Muscle of leg (tissue), 11 donors: ENCODE results near the gene MRRF. TPM values are rescaled to one million over a fixed set of nuclear protein-coding genes. Genes with fewer than 3 reads are reported as not detected.
A peak's percentile ranks its signal among the peaks of the same experiment; 100 is the strongest.
"Not testable (repeated sequence)": the region's sequence is repeated elsewhere in the genome, so short reads cannot be mapped to it uniquely, and the experiment has no call there.

ENCODE experiments used
- DNase-seq: peaks from one replicate; pipeline ENCODE4 v3.0.0; 2013
- H3K27ac ChIP-seq: one replicate; pipeline ENCODE4 v1.5.1; 2013; ENCODE audit warnings: mild to moderate bottlenecking, low read length, control low read depth
- H3K27me3 ChIP-seq: one replicate; pipeline ENCODE4 v1.6.1; 2013; ENCODE audit warnings: low read length; ENCODE audit not compliant: control insufficient read depth, insufficient read depth
- H3K36me3 ChIP-seq: one replicate; pipeline ENCODE4 v1.6.1; 2013; ENCODE audit warnings: low read length; ENCODE audit not compliant: control insufficient read depth, insufficient read depth
- H3K4me1 ChIP-seq: one replicate; pipeline ENCODE4 v1.6.1; 2013; ENCODE audit warnings: low read length; ENCODE audit not compliant: control insufficient read depth, insufficient read depth
- H3K4me3 ChIP-seq: one replicate; pipeline ENCODE4 v1.5.1; 2013; ENCODE audit warnings: low read length, control low read depth
- H3K9me3 ChIP-seq: replicated peaks from 2 replicates; pipeline ENCODE4 v1.6.1; 2013; ENCODE audit warnings: low read depth, low read length; ENCODE audit not compliant: control insufficient read depth
- WGBS: methylation state at CpG from one replicate; pipeline ENCODE4 v1.1.5; 2013; ENCODE audit warnings: missing lambda C conversion rate; ENCODE audit not compliant: insufficient coverage; 5-methylcytosine and 5-hydroxymethylcytosine counted together
- polyA plus RNA-seq, 8 donors: library from polyadenylated mRNA; unstranded; fragments of 120-200 nt; gene quantifications; one replicate each; pipeline versions ENCODE4 v1.2.1 to v1.2.3, GENCODE V29; 2013; ENCODE audit warnings: inconsistent platforms in 1 of 8, low replicate concordance in 1 of 8; ENCODE audit not compliant: insufficient read length in 8 of 8, insufficient read depth in 1 of 8
- total RNA-seq: library from RNA; stranded (reverse); fragments of 120-200 nt; gene quantifications from one replicate; pipeline ENCODE4 v1.2.4, GENCODE V29; 2013

Gene MRRF
- total and polyA plus RNA-seq, 9 donors = 24.2 to 31.3 (median 27.4) TPM

DNA sequence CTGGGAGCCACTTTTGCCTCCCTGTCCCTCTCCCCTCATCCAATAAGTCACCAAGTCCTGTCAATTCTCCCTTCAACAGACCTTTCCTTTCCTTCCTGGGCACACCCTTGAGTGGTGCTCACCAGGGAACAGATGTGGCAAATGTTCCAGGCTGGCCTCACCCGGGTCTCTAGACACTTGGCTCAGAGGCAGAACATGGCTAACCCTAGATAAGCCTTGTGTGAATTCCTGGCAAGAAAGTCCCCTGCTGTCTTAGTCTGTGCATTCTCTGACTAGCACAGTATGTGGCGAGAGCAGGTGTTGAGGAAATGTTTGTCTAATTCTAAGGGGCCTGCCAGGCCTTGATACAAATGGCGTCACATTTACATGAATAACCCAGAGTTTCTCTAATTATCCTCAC lies 64.9 kb downstream of the MRRF start:
- H3K36me3 ChIP-seq = peaks cover 9% of the 10 kb centered on the region
- H3K27ac ChIP-seq = no peak overlapping the region
- no peak overlapping the region for H3K4me3 ChIP-seq
- WGBS = 57% methylated on average over 3 of the region's 3 CpGs
- no peaks in the 10 kb centered on the region for H3K27me3 ChIP-seq
- H3K9me3 ChIP-seq = no peaks in the 10 kb centered on the region
- peak; percentile 53 for DNase-seq
- peaks cover 37% of the 10 kb centered on the region for H3K4me1 ChIP-seq

DNA sequence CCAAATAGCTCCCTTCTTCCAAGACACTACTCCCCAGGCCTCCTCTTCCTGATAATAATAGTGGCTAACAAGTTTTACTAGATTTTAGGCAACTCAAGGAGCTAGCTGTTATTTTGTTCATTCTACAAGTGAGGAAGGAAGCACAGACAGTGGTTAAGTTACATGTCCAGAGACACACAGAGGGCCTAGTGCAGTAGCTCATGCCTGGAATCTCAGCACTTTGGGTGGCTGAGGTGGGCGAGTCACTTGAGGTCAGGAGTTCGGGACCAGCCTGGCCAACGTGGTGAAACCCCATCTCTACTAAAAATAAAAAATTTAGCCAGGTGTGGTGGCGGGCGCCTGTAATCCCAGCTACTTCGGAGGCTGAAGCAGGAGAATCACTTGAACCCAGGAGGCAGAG lies 65.8 kb downstream of the MRRF start:
- not testable (repeated sequence) for H3K36me3 ChIP-seq, H3K27ac ChIP-seq, H3K4me3 ChIP-seq, DNase-seq, H3K9me3 ChIP-seq, H3K27me3 ChIP-seq
- WGBS = 87% methylated on average over 3 of the region's 6 CpGs
- peaks cover 37% of the 10 kb centered on the region for H3K4me1 ChIP-seq

DNA sequence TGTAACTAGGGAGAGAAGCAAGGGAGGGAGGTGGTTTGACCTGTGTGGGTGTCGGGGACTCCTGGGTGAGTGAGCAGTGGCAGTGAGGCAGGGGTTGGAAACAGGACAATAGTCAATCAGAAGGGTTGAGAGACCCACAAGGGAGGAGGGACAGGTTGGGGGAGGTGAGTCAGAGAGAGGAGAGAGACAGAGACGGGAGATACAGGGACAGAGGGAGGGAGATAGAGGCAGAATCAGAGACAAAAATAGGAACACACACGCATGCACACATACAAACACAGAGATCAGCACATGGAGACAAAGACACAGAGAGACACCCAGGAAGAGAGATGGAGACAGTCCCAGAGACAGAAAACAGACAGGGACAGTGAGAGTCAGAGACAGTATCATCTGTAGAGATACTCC lies 66.8 kb downstream of the MRRF start:
- no peaks in the 10 kb centered on the region for H3K9me3 ChIP-seq
- H3K4me1 ChIP-seq = peaks cover 37% of the 10 kb centered on the region
- DNase-seq = no peak
- H3K4me3 ChIP-seq = no peak overlapping the region
- 80% methylated on average over 1 of the region's 3 CpGs for WGBS
- no peaks in the 10 kb centered on the region for H3K36me3 ChIP-seq
- H3K27ac ChIP-seq = no peak overlapping the region
- H3K27me3 ChIP-seq = peaks cover 1% of the 10 kb centered on the region

DNA sequence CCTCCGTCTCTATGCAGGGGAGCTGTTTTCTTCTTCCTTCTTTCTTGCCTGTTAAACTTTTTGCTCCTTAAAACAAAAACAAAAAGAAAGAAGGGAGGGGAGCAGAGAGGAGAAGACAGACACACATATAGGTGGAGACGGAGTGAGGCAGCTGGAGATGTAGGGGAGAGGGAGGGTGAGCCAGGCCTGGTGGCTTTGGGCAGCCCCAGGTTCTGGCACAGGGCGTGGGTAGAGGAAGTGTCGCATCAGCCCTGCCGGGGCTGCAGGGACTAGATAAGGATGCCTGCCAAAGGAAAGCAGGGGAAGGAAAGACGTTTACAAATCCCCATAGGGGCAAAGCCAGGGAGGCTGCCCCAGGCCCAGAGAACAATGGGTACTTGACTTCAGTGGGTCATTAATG lies 67.4 kb downstream of the MRRF start:
- peak; percentile 40 for DNase-seq
- H3K36me3 ChIP-seq = no peaks in the 10 kb centered on the region
- peaks cover 5% of the 10 kb centered on the region for H3K27me3 ChIP-seq
- 19% methylated on average over 5 of the region's 6 CpGs for WGBS
- H3K27ac ChIP-seq = peak overlapping the region; percentile 43
- H3K4me3 ChIP-seq = no peak overlapping the region
- H3K9me3 ChIP-seq = no peaks in the 10 kb centered on the region
- peaks cover 42% of the 10 kb centered on the region for H3K4me1 ChIP-seq

DNA sequence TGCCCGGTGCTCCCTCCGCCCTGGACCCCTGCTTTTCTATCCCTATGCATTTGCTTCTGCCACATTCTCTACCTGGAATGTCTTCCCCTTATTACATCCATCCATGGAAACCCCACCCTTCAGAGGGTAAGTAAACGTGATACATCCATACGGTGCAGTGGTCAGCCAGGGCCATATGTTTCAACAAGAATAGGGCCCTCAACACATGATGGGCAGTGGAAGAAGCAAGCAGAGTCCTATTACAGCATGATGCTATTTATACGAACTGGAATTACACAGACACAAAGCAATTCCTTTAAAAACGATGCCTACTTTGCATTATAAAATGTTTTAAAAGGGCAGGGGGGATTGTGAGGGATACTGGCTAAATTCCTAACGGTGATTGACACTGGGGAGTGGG lies 68.0 kb downstream of the MRRF start:
- H3K36me3 ChIP-seq = no peaks in the 10 kb centered on the region
- no peak overlapping the region for H3K27ac ChIP-seq
- no peak for DNase-seq
- no peaks in the 10 kb centered on the region for H3K9me3 ChIP-seq
- peaks cover 8% of the 10 kb centered on the region for H3K27me3 ChIP-seq
- WGBS = 68% methylated on average over 3 of the region's 7 CpGs
- no peak overlapping the region for H3K4me3 ChIP-seq
- peaks cover 47% of the 10 kb centered on the region for H3K4me1 ChIP-seq

DNA sequence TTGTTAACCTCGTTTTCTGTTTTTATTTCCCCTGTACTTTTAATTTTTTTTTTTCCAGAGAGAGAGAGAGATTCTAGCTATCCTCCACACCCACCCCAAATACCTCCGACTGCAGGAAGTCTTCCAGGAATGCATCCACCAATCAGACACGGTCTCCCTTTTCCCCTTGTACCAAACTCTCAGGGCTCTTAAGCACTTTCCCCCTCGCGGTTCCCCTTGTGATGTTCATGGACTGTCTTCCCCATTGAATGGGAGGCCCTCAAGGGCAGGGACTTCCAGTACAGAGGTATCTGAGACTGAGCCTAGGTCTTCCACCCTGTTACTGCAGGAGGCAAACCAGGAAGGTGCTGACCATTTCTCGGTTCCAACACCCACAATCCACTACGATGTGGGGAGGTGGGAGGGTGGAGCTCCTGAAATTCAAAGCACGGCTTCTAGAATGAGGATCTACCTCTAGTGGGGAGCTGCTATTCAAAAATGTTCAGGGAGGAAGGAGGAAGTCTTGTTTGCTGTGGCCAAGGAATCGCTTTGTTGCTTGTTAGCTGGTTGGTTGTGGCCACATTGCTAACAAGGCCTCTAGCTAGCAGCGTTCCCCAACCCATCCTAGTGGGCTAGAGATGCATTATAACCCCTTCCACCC lies 68.6 kb downstream of the MRRF start:
- DNase-seq = no peak
- peaks cover 53% of the 10 kb centered on the region for H3K4me1 ChIP-seq
- H3K9me3 ChIP-seq = no peaks in the 10 kb centered on the region
- no peaks in the 10 kb centered on the region for H3K36me3 ChIP-seq
- H3K4me3 ChIP-seq = no peak overlapping the region
- peak overlapping the region; percentile 42 for H3K27ac ChIP-seq
- 58% methylated on average over 4 of the region's 10 CpGs for WGBS
- peaks cover 8% of the 10 kb centered on the region for H3K27me3 ChIP-seq

DNA sequence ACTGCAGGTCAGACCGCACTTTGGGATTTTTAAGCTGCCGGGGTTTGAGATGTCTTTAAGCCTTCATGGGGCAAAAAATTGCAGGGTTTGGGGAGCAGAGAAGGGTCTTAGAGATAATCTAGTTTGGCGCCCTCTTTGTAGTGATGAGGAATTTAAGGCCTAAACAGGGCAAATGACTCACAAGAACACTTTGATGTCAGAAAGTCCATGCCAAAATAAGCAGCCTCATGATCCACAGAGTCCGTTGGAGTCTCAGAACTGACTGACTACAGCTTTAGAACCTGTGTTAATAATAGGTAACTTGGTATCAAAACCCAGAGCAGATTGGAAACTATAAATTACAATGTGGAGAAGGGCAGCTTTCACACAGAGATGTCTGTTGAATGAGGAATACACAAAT lies 70.2 kb downstream of the MRRF start:
- WGBS = 69% methylated on average over 2 of the region's 4 CpGs
- peaks cover 52% of the 10 kb centered on the region for H3K4me1 ChIP-seq
- H3K9me3 ChIP-seq = no peaks in the 10 kb centered on the region
- H3K4me3 ChIP-seq = no peak overlapping the region
- H3K27ac ChIP-seq = no peak overlapping the region
- H3K36me3 ChIP-seq = no peaks in the 10 kb centered on the region
- no peak for DNase-seq
- peaks cover 8% of the 10 kb centered on the region for H3K27me3 ChIP-seq

DNA sequence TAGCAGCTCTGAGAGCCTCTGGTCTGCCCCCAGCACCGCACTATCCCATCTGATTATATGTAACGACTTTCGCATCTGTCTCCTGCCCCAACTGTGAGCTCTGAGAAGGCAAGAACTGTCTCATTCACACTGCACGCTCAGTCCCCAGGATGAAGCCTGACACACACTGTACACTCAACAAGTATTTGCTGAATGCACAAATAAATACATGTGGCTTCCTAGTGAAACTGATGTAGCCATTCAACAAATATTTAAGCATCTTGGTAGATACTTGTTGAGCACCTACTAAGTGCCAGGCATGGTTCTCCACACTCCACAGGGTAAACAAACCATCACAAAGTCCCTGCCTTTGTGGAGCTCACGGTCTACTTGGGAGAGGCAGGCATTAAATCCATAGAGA lies 71.5 kb downstream of the MRRF start:
- H3K9me3 ChIP-seq = no peaks in the 10 kb centered on the region
- H3K4me3 ChIP-seq = no peak overlapping the region
- no peak overlapping the region for H3K27ac ChIP-seq
- 96% methylated on average over 2 of the region's 5 CpGs for WGBS
- peaks cover 8% of the 10 kb centered on the region for H3K27me3 ChIP-seq
- DNase-seq = no peak
- H3K4me1 ChIP-seq = peaks cover 44% of the 10 kb centered on the region
- no peaks in the 10 kb centered on the region for H3K36me3 ChIP-seq

DNA sequence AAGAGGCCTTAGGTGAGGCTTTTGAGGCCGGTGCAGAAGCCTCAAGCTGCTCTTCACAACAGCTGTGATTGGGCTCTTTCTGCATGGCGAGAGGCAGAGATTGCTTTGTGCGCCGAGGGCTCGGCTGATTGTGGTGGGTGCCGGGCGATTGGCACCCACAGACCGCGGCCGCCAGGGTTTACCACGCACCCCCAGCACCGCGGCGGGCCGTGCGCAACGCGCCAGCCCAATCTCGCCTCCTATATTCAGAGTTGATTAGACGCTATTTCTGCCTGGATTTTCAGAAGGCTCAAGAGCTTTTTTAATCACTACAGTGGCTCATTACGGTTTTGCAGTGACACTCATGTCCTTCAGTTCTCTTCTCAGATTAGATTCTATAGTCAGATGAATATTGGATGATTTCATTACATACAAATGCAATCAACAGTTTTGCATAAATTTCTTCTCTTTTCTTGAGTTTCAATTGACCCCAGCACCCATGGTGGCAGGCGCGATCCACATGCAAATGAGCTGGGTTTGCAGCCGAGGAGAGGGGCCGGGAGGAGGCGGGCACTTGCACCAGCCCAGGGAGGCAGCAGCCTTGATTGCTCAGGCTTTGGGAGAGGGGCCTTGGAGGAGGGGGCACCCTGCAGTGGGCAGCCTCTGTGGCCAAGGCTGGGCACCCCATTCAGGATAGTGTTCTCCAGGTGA lies 72.3 kb downstream of the MRRF start:
- Histone ChIP-seq H3K9me3 (no peaks in the 10 kb centered on the region), H3K4me3 (no peak overlapping the region), H3K27me3 (peaks cover 8% of the 10 kb centered on the region), H3K4me1 (peaks cover 36% of the 10 kb centered on the region), H3K27ac (no peak overlapping the region), H3K36me3 (no peaks in the 10 kb centered on the region)
- WGBS = 45% methylated on average over 21 of the region's 26 CpGs
- no peak for DNase-seq

DNA sequence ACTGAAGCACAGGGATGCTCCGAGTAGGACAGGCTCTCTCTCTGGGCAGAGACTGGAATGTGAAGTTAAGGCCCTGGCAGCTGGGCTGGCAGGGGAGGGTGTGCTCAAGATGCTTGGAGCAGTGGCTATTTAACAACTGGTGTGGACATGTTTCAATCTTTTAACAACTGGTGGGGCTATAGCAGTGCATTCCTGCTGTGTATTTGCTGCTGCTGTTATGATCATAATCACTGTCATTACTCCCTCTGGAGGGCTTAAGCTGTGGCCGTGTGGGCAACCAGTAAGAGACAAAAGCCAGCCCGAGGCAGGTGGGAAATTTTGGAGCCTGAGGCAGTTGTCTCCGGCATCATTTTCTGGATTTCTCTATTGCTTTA lies 72.9 kb downstream of the MRRF start:
- 59% methylated on average over 2 of the region's 4 CpGs for WGBS
- Histone ChIP-seq H3K4me1 (peaks cover 31% of the 10 kb centered on the region), H3K4me3 (no peak overlapping the region)

More for the DNA sequence above, 72.9 kb downstream of the MRRF start:
- peak; percentile 38 for DNase-seq
- peak overlapping the region; percentile 48 for H3K27ac ChIP-seq
- no peaks in the 10 kb centered on the region for H3K9me3 ChIP-seq
- H3K27me3 ChIP-seq = peaks cover 8% of the 10 kb centered on the region
- H3K36me3 ChIP-seq = no peaks in the 10 kb centered on the region
